GM23338 (cell line): Measurements from ENCODE around the gene SLC22A25. TPM values are rescaled to one million over a fixed set of nuclear protein-coding genes. Genes with fewer than 3 reads are reported as not detected.

Experiments
- ATAC-seq: fragments of 200-7000 bp; cut with Tn5 transposase; 3 replicates; pipeline ENCODE4 v1.9.1; 2020
- DNase-seq: peaks from one replicate; pipeline ENCODE4 v3.0.0-alpha.2; 2015; ENCODE audit warnings: low spot score
- H2AFZ ChIP-seq: fragments of 200-600 bp; sonication (generic); 2 replicates; pipeline ENCODE4 v1.8.0; 2016; ENCODE audit warnings: antibody characterized with exemption, mild to moderate bottlenecking, moderate library complexity
- H3F3A ChIP-seq: fragments of 200-600 bp; sonication (generic); replicated peaks from 2 replicates; pipeline ENCODE4 v1.8.0; 2017; ENCODE audit warnings: antibody characterized with exemption, mixed run types, low read depth
- H3K27ac ChIP-seq: fragments of 200-600 bp; sonication (generic); 2 replicates; pipeline ENCODE4 v1.6.1; 2016; ENCODE audit warnings: low read depth
- H3K27me3 ChIP-seq: fragments of 200-600 bp; sonication (generic); 2 replicates; pipeline ENCODE4 v1.8.0; 2016; ENCODE audit warnings: mild to moderate bottlenecking, mixed run types, moderate library complexity; ENCODE audit not compliant: insufficient read depth
- H3K36me3 ChIP-seq: fragments of 200-600 bp; sonication (generic); 2 replicates; pipeline ENCODE4 v1.8.0; 2016; ENCODE audit warnings: mild to moderate bottlenecking; ENCODE audit not compliant: insufficient read depth
- H3K4me1 ChIP-seq: fragments of 200-600 bp; sonication (generic); 2 replicates; pipeline ENCODE4 v1.8.0; 2016; ENCODE audit warnings: mild to moderate bottlenecking, moderate library complexity; ENCODE audit not compliant: insufficient read depth
- H3K4me2 ChIP-seq: fragments of 200-600 bp; sonication (generic); 2 replicates; pipeline ENCODE4 v1.7.1; 2017; ENCODE audit warnings: mixed run types
- H3K4me3 ChIP-seq: fragments of 200-600 bp; sonication (generic); 2 replicates; pipeline ENCODE4 v1.6.1; 2016; ENCODE audit warnings: mixed run types
- H3K79me2 ChIP-seq: fragments of 200-600 bp; sonication (generic); replicated peaks from 2 replicates; pipeline ENCODE4 v1.8.0; 2017; ENCODE audit warnings: mild to moderate bottlenecking; ENCODE audit not compliant: insufficient read depth
- H3K9me2 ChIP-seq: fragments of 200-600 bp; sonication (generic); 2 replicates; pipeline ENCODE4 v1.8.0; 2017; ENCODE audit not compliant: insufficient read depth
- H4K20me1 ChIP-seq: fragments of 200-600 bp; sonication (generic); replicated peaks from 2 replicates; pipeline ENCODE4 v1.8.0; 2017; ENCODE audit warnings: mild to moderate bottlenecking; ENCODE audit not compliant: insufficient read depth
- H3K27ac Mint-ChIP-seq: 2 replicates; pipeline ENCODE4 v1.8.0; 2020; ENCODE audit warnings: inconsistent platforms, mild to moderate bottlenecking, moderate library complexity, mixed read lengths
- H3K27me3 Mint-ChIP-seq: 3 replicates; pipeline ENCODE4 v1.8.0; 2022; ENCODE audit warnings: low read depth, mild to moderate bottlenecking, moderate library complexity, mixed read lengths, inconsistent platforms; ENCODE audit not compliant: insufficient read depth, poor library complexity
- H3K36me3 Mint-ChIP-seq: 3 replicates; pipeline ENCODE4 v1.8.0; 2021; ENCODE audit warnings: low read depth, mild to moderate bottlenecking, inconsistent platforms, moderate library complexity, mixed read lengths
- H3K4me1 Mint-ChIP-seq: 3 replicates; pipeline ENCODE4 v1.8.0; 2020; ENCODE audit warnings: mild to moderate bottlenecking, inconsistent platforms, mixed read lengths
- H3K4me3 Mint-ChIP-seq: 3 replicates; pipeline ENCODE4 v1.8.0; 2021; ENCODE audit warnings: moderate library complexity, mild to moderate bottlenecking, inconsistent platforms, mixed read lengths
- H3K9me3 Mint-ChIP-seq: 3 replicates; pipeline ENCODE4 v1.8.0; 2020; ENCODE audit warnings: moderate library complexity, mild to moderate bottlenecking, inconsistent platforms, mixed read lengths
- CREB1 ChIP-seq: fragments of 250-450 bp; sonication (Bioruptor Pico); IDR thresholded peaks from 2 replicates; pipeline ENCODE4 v1.5.0; 2020; ENCODE audit warnings: low read depth, mild to moderate bottlenecking, moderate library complexity
- EZH2 ChIP-seq: fragments of 200-600 bp; sonication (generic); IDR thresholded peaks from one replicate; pipeline ENCODE4 v1.8.0; 2017; ENCODE audit warnings: antibody characterized with exemption, mild to moderate bottlenecking, low read depth; ENCODE audit not compliant: unreplicated experiment
- EZH2phosphoT487 ChIP-seq: fragments of 200-600 bp; sonication (generic); IDR thresholded peaks from one replicate; pipeline ENCODE4 v1.8.1; 2018; ENCODE audit warnings: antibody characterized with exemption; ENCODE audit not compliant: unreplicated experiment
- JUNB ChIP-seq: IDR thresholded peaks from one replicate; pipeline ENCODE4 v1.6.1; 2016; ENCODE audit warnings: antibody characterized with exemption; ENCODE audit not compliant: unreplicated experiment
- NANOG ChIP-seq: IDR thresholded peaks from 2 replicates; pipeline ENCODE4 v1.6.1; 2016; ENCODE audit warnings: antibody characterized with exemption, borderline replicate concordance
- POLR2AphosphoS5 ChIP-seq: IDR thresholded peaks from 2 replicates; pipeline ENCODE4 v1.6.1; 2016; ENCODE audit warnings: antibody characterized with exemption, low read depth
- STAT1 ChIP-seq: IDR thresholded peaks from one replicate; pipeline ENCODE4 v1.6.1; 2016; ENCODE audit warnings: antibody characterized with exemption; ENCODE audit not compliant: unreplicated experiment
- ZNF114 ChIP-seq: fragments of 250-450 bp; sonication (Bioruptor Pico); IDR thresholded peaks from 2 replicates; pipeline ENCODE4 v1.5.0; 2020; ENCODE audit warnings: mild to moderate bottlenecking, moderate library complexity
- ZNF331 ChIP-seq: fragments of 250-450 bp; sonication (Bioruptor Pico); IDR thresholded peaks from 2 replicates; pipeline ENCODE4 v1.5.0; 2020; ENCODE audit warnings: low read depth, mild to moderate bottlenecking, moderate library complexity
- polyA plus RNA-seq: library from polyadenylated mRNA; unstranded; fragments of >200 nt; fragmentation: Nextera tagmentation; extraction: Ambion mirVana; gene quantifications from 2 replicates; pipeline ENCODE4 v1.2.1, GENCODE V29; 2016
- total RNA-seq: library from RNA; depleted of rRNA; stranded (reverse); fragments of >200 nt; shearing (Covaris generic); gene quantifications from 2 replicates; pipeline ENCODE4 v1.2.3, GENCODE V29; 2014
- TF ChIP-seq, protein P1 (sequence below): IDR thresholded peaks from one replicate; pipeline ENCODE4 v1.6.1; 2018; ENCODE audit warnings: antibody characterized with exemption; ENCODE audit not compliant: unreplicated experiment
- TF ChIP-seq, protein P2 (sequence below): fragments of 250-450 bp; sonication (Bioruptor Pico); IDR thresholded peaks from 2 replicates; pipeline ENCODE4 v1.5.0; 2020; ENCODE audit warnings: mild to moderate bottlenecking, moderate library complexity
- TF ChIP-seq, protein P3 (sequence below): IDR thresholded peaks from 2 replicates; pipeline ENCODE4 v1.6.1; 2016; ENCODE audit warnings: antibody characterized with exemption
- TF ChIP-seq, protein P4 (sequence below), 2 experiments: fragments of 200-600 bp in 1 of 2; sonication (generic) in 1 of 2; conservative IDR thresholded peaks; 2 replicates each; pipeline versions ENCODE4 v1.5.1 to v1.6.1; 2016 to 2017; ENCODE audit warnings: antibody characterized with exemption in 2 of 2, low read depth in 2 of 2, mild to moderate bottlenecking in 2 of 2, moderate library complexity in 1 of 2

Gene SLC22A25
- total and polyA plus RNA-seq, 2 experiments from 2014 or later, result not detected

DNA sequence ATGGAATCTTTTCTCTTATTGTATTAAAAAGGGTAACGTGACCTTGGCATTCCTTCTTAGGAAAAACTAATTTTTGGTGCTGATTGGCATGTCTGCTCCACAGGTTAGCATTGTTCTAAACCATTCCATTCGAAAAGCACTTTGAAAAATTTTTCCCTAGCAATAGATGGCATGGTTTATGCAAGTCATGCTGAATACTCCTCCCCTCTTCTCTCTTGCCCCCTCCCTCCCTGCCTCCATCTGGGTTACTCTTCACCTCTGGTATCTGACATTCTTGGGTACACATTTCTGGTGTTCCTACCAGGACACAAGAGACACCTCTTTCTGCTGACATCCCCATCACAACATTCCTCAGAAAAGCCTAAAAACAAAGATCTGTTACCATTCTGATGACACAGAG is 1.5 kb upstream of the SLC22A25 start:
- Histone ChIP-seq H3K79me2 (no peaks in the 10 kb centered on the region), H3K27me3 (no peaks in the 10 kb centered on the region), H3K4me2 (no peak overlapping the region), H4K20me1 (no peaks in the 10 kb centered on the region), H3K4me1 (peaks cover 5% of the 10 kb centered on the region; the same call in 1 of the 2 replicates), H3F3A (no peaks in the 10 kb centered on the region), H3K9me2 (peaks cover 6% of the 10 kb centered on the region; the same call in 1 of the 2 replicates), H2AFZ (no peak overlapping the region), H3K27ac (no peak overlapping the region), H3K36me3 (no peaks in the 10 kb centered on the region), H3K4me3 (no peak overlapping the region)
- no peaks in the 10 kb centered on the region for H3K36me3 Mint-ChIP-seq
- H3K27ac Mint-ChIP-seq, result no peak overlapping the region
- peaks cover 6% of the 10 kb centered on the region; the same call in 2 of the 3 replicates for H3K4me1 Mint-ChIP-seq
- H3K4me3 Mint-ChIP-seq, result no peak overlapping the region
- peaks cover 4% of the 10 kb centered on the region for H3K27me3 Mint-ChIP-seq
- H3K9me3 Mint-ChIP-seq, result no peaks in the 10 kb centered on the region
- ATAC-seq (no peak), DNase-seq (no peak)
- TF ChIP-seq, protein P1, sequence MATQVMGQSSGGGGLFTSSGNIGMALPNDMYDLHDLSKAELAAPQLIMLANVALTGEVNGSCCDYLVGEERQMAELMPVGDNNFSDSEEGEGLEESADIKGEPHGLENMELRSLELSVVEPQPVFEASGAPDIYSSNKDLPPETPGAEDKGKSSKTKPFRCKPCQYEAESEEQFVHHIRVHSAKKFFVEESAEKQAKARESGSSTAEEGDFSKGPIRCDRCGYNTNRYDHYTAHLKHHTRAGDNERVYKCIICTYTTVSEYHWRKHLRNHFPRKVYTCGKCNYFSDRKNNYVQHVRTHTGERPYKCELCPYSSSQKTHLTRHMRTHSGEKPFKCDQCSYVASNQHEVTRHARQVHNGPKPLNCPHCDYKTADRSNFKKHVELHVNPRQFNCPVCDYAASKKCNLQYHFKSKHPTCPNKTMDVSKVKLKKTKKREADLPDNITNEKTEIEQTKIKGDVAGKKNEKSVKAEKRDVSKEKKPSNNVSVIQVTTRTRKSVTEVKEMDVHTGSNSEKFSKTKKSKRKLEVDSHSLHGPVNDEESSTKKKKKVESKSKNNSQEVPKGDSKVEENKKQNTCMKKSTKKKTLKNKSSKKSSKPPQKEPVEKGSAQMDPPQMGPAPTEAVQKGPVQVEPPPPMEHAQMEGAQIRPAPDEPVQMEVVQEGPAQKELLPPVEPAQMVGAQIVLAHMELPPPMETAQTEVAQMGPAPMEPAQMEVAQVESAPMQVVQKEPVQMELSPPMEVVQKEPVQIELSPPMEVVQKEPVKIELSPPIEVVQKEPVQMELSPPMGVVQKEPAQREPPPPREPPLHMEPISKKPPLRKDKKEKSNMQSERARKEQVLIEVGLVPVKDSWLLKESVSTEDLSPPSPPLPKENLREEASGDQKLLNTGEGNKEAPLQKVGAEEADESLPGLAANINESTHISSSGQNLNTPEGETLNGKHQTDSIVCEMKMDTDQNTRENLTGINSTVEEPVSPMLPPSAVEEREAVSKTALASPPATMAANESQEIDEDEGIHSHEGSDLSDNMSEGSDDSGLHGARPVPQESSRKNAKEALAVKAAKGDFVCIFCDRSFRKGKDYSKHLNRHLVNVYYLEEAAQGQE, result no peak
- TF ChIP-seq NANOG (no peak), JUNB (no peak), STAT1 (no peak), POLR2AphosphoS5 (no peak), CREB1 (CRISPR knock-in tag) (no peak), EZH2phosphoT487 (no peak), ZNF114 (CRISPR knock-in tag) (no peak), EZH2 (no peak), ZNF331 (CRISPR knock-in tag) (no peak)
- TF ChIP-seq, protein P2, sequence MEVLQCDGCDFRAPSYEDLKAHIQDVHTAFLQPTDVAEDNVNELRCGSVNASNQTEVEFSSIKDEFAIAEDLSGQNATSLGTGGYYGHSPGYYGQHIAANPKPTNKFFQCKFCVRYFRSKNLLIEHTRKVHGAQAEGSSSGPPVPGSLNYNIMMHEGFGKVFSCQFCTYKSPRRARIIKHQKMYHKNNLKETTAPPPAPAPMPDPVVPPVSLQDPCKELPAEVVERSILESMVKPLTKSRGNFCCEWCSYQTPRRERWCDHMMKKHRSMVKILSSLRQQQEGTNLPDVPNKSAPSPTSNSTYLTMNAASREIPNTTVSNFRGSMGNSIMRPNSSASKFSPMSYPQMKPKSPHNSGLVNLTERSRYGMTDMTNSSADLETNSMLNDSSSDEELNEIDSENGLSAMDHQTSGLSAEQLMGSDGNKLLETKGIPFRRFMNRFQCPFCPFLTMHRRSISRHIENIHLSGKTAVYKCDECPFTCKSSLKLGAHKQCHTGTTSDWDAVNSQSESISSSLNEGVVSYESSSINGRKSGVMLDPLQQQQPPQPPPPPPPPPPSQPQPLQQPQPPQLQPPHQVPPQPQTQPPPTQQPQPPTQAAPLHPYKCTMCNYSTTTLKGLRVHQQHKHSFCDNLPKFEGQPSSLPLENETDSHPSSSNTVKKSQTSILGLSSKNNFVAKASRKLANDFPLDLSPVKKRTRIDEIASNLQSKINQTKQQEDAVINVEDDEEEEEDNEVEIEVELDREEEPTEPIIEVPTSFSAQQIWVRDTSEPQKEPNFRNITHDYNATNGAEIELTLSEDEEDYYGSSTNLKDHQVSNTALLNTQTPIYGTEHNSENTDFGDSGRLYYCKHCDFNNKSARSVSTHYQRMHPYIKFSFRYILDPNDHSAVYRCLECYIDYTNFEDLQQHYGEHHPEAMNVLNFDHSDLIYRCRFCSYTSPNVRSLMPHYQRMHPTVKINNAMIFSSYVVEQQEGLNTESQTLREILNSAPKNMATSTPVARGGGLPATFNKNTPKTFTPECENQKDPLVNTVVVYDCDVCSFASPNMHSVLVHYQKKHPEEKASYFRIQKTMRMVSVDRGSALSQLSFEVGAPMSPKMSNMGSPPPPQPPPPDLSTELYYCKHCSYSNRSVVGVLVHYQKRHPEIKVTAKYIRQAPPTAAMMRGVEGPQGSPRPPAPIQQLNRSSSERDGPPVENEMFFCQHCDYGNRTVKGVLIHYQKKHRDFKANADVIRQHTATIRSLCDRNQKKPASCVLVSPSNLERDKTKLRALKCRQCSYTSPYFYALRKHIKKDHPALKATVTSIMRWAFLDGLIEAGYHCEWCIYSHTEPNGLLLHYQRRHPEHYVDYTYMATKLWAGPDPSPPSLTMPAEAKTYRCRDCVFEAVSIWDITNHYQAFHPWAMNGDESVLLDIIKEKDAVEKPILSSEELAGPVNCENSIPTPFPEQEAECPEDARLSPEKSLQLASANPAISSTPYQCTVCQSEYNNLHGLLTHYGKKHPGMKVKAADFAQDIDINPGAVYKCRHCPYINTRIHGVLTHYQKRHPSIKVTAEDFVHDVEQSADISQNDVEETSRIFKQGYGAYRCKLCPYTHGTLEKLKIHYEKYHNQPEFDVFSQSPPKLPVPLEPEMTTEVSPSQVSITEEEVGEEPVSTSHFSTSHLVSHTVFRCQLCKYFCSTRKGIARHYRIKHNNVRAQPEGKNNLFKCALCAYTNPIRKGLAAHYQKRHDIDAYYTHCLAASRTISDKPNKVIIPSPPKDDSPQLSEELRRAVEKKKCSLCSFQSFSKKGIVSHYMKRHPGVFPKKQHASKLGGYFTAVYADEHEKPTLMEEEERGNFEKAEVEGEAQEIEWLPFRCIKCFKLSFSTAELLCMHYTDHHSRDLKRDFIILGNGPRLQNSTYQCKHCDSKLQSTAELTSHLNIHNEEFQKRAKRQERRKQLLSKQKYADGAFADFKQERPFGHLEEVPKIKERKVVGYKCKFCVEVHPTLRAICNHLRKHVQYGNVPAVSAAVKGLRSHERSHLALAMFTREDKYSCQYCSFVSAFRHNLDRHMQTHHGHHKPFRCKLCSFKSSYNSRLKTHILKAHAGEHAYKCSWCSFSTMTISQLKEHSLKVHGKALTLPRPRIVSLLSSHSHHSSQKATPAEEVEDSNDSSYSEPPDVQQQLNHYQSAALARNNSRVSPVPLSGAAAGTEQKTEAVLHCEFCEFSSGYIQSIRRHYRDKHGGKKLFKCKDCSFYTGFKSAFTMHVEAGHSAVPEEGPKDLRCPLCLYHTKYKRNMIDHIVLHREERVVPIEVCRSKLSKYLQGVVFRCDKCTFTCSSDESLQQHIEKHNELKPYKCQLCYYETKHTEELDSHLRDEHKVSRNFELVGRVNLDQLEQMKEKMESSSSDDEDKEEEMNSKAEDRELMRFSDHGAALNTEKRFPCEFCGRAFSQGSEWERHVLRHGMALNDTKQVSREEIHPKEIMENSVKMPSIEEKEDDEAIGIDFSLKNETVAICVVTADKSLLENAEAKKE (CRISPR knock-in tag), result no peak
- TF ChIP-seq, protein P3, sequence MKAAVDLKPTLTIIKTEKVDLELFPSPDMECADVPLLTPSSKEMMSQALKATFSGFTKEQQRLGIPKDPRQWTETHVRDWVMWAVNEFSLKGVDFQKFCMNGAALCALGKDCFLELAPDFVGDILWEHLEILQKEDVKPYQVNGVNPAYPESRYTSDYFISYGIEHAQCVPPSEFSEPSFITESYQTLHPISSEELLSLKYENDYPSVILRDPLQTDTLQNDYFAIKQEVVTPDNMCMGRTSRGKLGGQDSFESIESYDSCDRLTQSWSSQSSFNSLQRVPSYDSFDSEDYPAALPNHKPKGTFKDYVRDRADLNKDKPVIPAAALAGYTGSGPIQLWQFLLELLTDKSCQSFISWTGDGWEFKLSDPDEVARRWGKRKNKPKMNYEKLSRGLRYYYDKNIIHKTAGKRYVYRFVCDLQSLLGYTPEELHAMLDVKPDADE, result no peak
- TF ChIP-seq, protein P4, sequence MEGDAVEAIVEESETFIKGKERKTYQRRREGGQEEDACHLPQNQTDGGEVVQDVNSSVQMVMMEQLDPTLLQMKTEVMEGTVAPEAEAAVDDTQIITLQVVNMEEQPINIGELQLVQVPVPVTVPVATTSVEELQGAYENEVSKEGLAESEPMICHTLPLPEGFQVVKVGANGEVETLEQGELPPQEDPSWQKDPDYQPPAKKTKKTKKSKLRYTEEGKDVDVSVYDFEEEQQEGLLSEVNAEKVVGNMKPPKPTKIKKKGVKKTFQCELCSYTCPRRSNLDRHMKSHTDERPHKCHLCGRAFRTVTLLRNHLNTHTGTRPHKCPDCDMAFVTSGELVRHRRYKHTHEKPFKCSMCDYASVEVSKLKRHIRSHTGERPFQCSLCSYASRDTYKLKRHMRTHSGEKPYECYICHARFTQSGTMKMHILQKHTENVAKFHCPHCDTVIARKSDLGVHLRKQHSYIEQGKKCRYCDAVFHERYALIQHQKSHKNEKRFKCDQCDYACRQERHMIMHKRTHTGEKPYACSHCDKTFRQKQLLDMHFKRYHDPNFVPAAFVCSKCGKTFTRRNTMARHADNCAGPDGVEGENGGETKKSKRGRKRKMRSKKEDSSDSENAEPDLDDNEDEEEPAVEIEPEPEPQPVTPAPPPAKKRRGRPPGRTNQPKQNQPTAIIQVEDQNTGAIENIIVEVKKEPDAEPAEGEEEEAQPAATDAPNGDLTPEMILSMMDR (conservative IDR thresholded peaks at IDR 0.05; ENCODE audit: low read depth in 2 of 2), result no peak
